ENCODE data around the gene HIVEP3. TPM values are rescaled to one million over a fixed set of nuclear protein-coding genes. Genes with fewer than 3 reads are reported as not detected.

Gene HIVEP3
- polyA plus RNA-seq, 1 of the 3 experiments (the other 2 are of a cell fraction) = 6.4 TPM

- 89% methylated on average over 6 of the region's 6 CpGs for WGBS (ENCODE audit: low lambda C conversion rate)
- no peaks in the 10 kb centered on the region for H3K27me3 ChIP-seq (ENCODE audit: insufficient read depth)
- H3F3A ChIP-seq (replicated peaks; ENCODE audit: insufficient read depth) = no peaks in the 10 kb centered on the region
- H3K27ac ChIP-seq (ENCODE audit: low read depth in 2 of 2, low read length in 1 of 2) = peak overlapping the region in 1 of 2 experiments; percentile 21; a peak in 1 of 4 replicates
- ChIA-PET CTCF (interaction anchor here (0.8 to 4.5 kb wide), 4 partner anchors 15 to 92 kb away, joined by 3 to 18 read pairs (median 4); no protein-coding TSS in a partner anchor), POLR2A (no interaction called here)
- no peak for TF ChIP-seq JUND (IDR thresholded peaks at IDR 0.05)
- no peak for TF ChIP-seq NRF1 (IDR thresholded peaks at IDR 0.05; ENCODE audit: low read depth, low read length)
- TF ChIP-seq SMC3 (IDR thresholded peaks at IDR 0.05; ENCODE audit: low read depth, low read length) = no peak
- TF ChIP-seq FOXM1 (IDR thresholded peaks at IDR 0.05; ENCODE audit: low read depth) = no peak
- TF ChIP-seq REST (IDR thresholded peaks at IDR 0.05; ENCODE audit: low read depth, low read length) = no peak
- no peak for TF ChIP-seq ELF1 (IDR thresholded peaks at IDR 0.05)
- TF ChIP-seq FOSL2 (IDR thresholded peaks at IDR 0.05; ENCODE audit: borderline replicate concordance, low read depth) = no peak
- TF ChIP-seq TAF1 (IDR thresholded peaks at IDR 0.05; ENCODE audit: borderline replicate concordance, low read depth, low read length) = no peak
- no peak for TF ChIP-seq NFIC (IDR thresholded peaks at IDR 0.05; ENCODE audit: borderline replicate concordance)
- TF ChIP-seq SIN3A (IDR thresholded peaks at IDR 0.05; ENCODE audit: borderline replicate concordance, low read depth, low read length) = no peak
- no peak for TF ChIP-seq USF1 (IDR thresholded peaks at IDR 0.05; ENCODE audit: borderline replicate concordance, low read depth)
- no peaks in the 10 kb centered on the region for H3K36me3 ChIP-seq (replicated peaks in 1 of 2; ENCODE audit: control insufficient read depth in 1 of 2, insufficient read depth in 2 of 2, low read length in 1 of 2)
- no peak overlapping the region for H3K4me2 ChIP-seq
- H3K9me2 ChIP-seq = no peaks in the 10 kb centered on the region
- no peaks in the 10 kb centered on the region for H3K79me2 ChIP-seq (ENCODE audit: insufficient read depth)
- no peak overlapping the region for H2AFZ ChIP-seq (ENCODE audit: low read depth)
- no peak overlapping the region for H3K9ac ChIP-seq
- no peak overlapping the region for H3K4me3 ChIP-seq (ENCODE audit: low read depth in 2 of 2, low read length in 1 of 2)
- DNase-seq = no peak
- peaks cover 6 to 17% of the 10 kb centered on the region in 2 experiments; a peak in 3 of 4 replicates for H3K4me1 ChIP-seq (ENCODE audit: control insufficient read depth in 1 of 2, insufficient read depth in 2 of 2, low read depth in 1 of 2, low read length in 1 of 2)
- no peaks in the 10 kb centered on the region for H3K9me3 ChIP-seq
- no peaks in the 10 kb centered on the region for H4K20me1 ChIP-seq (ENCODE audit: insufficient read depth)
Observed at GRCh38 chr1:41665962-41666917, 252.5 kb downstream of the HIVEP3 start.
